Stimulated activated CD8-positive, alpha-beta memory T cell treated with anti-CD3 and anti-CD28 coated beads, Interleukin-4, amount 100 ng/mL, for 24 hours (primary cell): Measurements from ENCODE around the gene DPF3.
"Not testable (repeated sequence)": the region's sequence is repeated elsewhere in the genome, so short reads cannot be mapped to it uniquely, and the experiment has no call there.

ENCODE experiments used
- DNase-seq: peaks from one replicate; pipeline ENCODE4 v3.0.0-alpha.2; 2020; ENCODE audit warnings: low read depth

The DPF3 gene

DNA sequence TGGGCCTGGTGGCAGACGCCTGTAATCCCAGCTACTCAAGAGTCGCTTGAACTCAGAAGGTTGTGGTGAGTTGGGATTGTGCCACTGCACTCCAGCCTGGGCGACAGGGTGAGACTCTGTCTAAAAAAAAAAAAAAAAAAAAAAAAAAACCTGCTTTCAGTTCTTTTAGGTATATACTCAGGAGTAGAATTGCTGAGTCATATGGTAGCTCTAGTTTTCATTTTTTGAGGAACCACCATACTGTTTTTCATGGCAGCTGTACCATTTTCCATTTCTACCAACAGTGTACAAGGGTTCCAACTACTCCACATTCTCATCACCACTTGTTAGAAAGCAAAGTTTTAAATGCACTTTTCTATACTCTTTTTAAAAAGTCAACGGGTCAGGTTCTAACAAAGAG, 119.8 kb downstream of the DPF3 start:
- no peak for DNase-seq

DNA sequence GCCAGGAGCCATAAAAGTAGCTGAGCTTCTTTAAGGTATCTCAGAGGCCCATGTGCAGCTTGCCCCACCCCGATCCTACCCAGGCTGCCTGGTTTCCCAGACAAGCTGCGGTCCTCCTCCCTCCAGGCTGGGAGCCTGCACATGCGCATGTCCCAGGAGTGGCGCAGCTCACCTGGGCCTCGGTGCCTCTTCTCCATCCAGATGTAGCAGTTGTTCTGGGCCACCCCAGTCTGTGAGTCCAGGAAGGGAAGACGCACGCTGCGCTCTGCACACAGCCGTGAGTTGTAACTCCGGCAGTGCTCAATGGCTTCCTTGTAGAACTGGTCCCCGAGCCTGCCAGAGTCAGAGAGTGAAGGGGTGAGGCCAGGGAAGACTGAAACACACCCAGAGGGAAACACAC, 122.3 kb downstream of the DPF3 start:
- no peak for DNase-seq

DNA sequence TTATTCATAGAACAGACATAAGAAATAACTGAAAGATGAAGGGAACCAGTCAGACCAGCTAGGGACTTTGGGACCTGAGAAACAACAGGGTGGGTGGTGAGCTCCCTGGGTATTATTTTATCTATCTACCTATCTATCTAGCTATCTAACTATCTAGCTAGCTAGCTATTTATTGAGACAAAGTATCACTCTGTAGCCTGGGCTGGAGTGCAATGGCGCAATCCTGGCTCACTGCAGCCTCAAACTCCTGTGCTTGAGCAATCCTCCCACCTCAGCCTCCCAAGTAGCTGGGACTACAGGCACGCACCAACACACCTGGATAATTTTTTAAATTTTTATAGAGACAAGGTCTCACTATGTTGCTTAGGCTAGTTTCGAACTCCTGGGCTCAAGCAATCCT, 127.6 kb downstream of the DPF3 start:
- no peak for DNase-seq

DNA sequence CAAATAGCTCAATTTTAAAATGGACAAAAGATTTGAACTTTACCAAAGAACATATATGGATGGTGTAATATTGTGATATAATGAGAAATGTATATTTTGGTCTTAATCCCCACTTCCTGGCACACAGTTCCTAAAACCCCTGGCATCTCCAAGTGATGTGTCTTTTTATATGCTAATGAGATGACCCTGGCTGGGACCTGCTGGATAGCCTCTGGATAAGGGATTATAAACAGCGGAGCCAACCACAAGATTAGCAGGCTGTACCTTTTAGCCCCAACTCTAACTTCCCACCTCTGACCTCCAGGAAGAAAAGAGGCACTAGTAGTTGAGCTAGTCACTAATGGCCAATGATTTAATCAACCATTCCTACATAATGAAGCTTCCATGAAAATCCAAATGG, 130.0 kb downstream of the DPF3 start:
- no peak for DNase-seq

DNA sequence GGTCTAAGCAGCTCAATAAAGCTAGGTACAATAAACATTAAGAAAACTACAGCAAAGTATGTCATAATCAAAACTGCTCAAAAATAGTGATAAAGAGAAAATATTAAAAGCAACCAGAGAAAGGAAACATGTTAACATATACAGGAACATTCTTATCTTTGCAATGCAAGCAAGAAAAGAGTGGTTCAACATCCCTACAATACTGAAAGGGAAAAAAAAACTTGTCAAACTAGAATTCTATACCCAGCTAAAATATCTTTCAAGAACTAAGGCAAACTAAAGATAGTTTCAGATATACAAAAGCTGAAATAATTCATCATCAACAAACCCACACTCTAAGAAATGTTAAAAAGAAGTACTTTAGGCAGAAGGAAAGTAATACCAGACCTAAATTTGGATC, 134.2 kb downstream of the DPF3 start:
- DNase-seq, result no peak

DNA sequence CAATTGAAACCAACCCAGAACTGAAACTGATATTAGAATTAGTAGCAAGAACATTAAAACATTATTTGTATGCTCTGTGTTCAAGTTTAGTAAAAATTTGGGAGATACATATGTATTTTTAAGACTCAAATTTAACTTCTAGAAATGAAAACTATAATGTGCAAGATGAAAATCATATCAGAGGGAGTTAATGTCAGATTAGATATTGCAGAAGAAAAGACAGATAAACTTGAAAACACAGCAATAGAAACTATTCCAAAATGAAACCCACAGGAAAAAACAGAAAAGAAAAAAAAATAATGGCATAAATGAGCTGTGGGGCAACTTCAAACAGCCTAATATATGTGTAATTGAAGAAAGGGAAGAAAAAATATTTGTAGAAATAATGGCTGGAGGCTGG, 134.9 kb downstream of the DPF3 start:
- DNase-seq, result no peak

DNA sequence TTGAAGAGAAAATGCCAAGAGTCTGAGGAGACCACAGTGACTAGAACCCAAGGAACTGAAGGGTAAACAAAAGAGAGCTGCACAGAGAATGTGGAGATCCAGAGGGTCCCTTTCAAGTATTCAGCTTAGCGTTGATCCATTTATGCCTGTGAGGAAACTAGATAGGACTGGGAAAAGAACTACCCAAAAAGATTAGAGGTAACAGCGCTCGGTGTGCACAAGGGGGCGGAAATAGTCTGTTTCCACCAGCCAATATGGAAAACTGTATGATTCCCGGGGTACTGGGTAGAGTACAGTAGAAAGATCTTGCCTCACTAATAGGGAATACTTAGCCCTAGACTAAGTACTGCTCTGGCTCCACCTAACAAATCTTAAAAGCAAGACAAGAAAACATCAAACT, 135.5 kb downstream of the DPF3 start:
- no peak for DNase-seq

DNA sequence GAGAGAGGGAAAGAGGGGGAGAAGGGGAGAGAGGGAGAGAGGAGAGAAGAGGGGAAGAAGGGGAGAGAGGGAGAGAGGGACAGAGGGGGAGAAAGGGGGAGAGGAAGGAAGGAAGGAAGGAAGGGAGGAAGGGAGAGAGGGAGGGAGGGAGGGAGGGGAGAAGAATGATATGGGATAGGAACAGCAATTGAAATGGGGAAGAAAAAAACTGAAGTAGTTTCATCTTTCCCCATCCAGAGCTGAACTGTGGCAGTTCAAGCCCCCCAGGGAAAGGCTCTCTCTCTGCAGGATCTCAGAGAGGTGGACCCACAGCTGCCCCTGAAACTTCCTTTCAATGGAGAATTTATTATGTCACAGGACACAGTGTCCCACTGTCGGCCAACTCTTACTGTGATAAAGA, 136.9 kb downstream of the DPF3 start:
- DNase-seq, result no peak

DNA sequence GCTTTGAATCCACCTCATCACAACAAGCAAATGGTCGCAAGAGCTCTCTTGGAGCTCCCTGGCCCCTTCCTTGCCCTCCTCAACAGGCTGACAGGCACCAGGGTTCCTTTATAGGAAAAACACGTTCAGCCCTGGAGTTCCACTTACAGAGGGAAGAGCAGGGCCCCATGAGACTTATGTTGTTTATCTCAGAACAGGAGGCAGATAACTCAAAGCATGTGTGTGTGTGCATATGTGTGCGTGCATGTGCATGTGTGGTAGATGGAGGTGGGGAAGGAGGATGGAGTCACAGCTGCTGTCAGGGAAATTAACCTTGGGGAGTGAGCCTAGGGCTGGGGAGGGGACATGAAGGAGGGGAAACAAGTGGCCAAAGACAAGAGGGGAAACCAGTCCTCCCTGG, 138.1 kb downstream of the DPF3 start:
- no peak for DNase-seq

DNA sequence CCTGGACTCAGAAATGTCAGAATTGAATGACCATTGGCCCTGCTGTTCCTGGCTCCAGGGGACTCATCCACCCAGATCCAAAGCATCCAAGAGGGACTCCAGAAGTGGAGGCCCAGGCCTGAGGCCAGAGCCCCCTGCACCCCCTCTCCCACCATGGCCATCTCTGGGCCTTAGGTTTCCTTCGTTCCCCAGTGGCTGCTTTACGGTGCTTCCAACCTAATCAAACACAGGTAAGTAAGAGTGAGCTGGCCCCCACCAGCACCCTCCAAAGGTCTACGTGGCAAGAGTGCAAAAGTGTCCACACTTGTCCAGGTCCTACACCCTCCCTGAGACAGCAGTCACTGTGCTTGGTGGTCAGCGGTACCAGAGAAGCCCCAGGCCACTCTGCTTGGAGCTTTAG, 139.0 kb downstream of the DPF3 start:
- DNase-seq, result no peak

DNA sequence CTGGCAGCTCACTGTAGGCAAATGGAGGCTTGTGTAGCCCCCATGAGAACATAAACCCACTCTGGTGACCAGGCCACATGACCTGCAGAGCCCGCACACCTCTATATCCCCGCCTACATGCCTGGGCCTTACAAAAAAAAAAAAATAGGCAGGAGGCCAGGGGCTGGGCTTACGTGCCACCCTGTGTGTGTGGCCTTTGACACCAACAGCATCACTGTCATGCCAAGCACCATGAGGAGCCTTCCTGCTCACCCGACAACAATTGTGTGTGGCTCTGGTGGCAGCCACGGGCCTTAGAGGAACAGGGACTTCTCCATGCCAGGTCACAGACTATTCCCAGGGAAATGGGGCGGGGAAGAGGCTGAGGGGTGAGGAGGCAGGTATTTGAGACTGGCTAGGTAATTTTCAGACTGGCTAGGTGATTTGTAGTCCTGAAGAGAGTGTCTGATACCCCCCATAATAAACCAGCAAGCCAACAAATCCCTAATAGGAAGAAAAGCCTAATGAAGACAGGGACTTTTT, 140.0 kb downstream of the DPF3 start:
- no peak for DNase-seq

DNA sequence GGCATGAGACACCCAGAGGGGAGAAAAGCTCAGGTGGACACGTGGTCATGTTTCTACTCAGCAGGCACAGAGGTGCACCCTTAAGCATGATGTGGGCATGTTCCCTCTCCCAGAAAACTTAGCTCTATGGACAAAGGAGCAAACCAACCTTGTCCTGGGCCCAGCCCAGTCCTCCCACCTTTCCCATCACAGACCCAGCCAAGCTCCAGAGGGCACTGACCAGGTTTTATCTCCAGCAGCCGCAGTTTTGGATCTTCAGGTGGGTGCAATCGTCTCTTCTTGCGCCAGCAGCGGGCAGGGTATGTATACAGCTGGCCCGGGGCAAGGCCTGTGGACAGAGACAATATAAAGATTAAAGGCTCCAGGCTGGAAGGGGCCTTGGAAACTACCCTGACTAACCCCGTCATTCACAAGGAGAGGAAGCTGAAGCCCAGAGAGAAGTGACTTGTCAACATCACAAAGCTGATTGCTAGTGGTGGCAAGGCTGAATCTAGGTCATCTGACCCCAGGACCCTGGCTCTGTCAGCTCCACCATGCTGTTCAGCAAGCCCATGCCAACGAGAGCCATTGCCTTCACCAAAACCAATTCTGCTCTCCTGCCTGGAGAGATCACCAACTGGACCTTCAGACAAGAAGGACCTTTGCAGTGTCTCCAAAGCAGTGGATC, 140.7 kb downstream of the DPF3 start:
- DNase-seq, result no peak

DNA sequence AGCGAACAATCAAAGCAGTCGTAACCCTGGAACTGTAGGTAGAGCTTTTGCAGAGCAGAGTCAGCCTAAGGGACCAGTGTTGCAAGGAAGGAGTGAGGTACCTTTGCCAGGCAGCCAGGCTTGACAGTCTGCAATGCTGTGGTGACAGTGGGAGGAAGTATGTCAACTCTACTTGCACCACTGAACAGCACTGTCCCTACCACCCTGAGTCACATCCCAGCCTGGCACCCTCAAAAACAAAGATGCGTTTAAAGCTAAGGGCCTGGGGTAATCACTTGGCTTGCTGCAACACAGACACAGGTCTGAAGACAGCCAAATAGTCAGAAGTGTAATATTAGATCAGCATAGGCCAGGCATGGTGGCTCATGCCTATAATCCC, 141.9 kb downstream of the DPF3 start:
- no peak for DNase-seq

DNA sequence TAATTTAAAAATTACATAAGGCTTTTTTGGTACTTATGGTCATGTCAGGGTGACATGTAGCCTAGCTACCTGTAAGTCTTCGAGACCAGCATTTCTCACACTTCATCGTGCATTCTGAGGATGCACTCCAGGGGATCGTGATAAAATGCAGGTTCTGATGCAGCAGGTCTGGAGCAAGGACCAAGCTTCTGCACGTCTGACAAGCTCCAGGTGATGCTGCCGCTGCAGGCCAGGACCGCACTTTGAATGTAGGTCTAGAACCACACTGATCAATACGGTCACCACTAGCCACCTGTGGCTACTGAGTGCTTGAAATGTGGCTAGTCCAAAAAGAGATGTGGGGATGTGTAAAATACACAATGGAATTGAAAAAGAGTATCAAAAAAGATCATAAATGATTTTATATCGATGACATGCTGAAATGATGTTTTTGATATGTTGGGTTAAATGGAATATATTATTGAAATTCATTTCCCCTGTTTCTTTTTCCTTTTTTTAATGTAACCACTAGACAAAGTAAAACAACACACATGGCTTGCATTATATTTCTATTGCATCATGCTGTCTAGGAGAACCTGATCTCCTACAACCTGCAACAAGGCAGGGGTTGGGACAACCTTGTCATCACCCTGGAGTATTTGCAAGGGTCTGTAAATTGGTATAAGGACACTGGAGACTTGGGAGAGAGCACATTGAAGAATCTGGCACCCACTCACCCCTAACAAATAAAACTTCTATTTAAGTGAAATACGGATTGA, 142.4 kb downstream of the DPF3 start:
- DNase-seq, result no peak

DNA sequence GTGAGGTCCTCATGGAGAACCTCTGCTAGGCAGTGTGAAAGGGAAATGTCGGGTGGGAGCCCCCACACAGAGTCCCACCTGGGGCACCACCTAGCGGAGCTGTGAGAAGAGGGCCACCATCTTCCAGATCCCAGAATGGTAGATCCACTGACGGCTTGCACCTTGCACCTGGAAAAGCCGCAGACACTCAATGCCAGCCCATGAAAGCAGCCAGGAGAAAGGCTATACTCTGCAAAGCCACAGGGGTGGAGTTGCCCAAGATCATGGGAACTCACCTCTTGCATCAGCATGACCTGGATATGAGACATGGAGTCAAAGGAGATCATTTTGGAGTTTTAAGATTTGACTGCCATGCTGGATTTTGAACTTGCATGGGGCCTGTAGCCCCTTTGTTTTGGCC, 145.0 kb downstream of the DPF3 start:
- DNase-seq, result not testable (repeated sequence)

DNA sequence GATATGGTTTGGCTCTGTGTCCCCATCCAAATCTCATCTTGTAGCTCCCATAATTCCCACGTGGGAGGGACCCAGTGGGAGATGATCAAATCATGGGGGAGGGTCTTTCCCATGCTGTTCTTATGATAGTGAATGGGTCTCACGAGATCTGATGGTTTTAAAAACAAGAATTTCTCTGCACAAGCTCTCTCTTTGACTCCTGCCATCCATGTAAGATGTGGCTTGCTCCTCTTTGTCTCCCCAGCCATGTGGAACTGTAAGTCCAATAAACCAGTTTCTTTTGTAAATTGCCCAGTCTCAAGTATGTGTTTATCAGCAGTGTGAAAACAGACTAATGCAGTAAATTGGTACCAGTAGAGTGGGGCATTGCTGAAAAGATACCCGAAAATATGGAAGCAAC, 146.2 kb downstream of the DPF3 start:
- DNase-seq, result no peak

DNA sequence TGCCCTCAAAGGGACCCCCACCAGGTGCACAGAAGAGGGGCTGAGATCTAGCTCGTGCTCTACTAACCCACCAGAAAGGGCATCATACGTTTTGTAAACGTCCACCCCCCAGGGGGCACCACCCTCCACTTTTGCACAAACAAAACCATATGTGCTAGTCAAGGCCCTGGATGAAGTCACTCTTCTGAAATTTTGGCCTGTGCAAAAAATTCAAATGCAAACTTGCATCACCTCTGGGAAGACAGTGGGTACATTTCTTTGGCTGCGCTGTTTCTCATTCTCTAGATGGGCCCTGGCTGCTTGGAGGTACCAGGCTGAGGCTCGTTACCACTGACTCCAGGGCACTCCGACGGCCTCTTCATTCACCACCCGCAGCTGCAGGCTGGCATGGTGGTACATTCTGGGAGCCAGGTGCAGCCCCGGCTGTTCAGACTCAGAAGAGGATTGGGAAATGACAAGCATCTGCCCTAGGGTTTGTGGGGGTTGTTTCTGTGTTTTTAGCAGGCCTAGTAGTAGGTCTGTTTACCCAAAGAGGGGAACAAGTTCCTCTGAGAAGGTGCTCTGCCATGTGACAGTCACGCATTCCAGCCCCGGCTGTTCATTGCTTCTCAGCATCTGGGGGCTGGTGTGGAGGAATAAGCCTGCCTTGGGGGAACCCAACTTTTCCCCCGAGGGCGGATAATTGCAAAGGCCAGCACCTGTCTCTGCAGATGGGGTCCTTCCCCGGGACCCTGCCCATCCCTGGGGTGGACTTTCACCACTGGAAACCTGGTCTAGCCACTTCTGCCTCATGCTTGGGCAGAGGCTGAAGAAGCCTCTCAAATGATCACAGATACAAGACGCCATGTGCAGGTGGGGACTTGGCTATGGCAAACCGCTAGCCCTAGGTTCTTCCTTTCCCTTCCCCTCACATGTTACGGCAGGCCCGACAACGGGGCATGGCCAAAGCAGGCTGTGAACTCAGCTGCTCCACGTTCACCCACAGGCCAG, 147.6 kb downstream of the DPF3 start:
- DNase-seq, result no peak

DNA sequence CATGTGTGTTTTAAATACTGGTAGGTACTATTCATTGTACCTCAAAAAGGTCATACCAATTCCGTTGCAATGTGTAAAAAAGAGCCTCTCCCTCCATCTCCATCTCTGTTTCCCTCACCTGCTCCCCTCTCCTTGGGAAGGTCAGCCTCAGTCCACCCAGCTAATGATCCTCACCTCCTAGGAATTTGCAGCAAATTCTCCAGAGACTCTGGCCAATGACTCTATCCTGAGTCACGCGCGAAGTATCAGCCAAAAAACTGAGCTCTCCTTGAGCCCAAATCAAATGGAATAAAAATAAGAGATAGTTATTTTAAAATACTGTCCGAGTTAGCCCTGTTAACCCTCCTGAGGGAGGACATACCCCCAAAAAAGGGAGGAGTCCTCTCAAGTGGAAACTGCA, 148.4 kb downstream of the DPF3 start:
- no peak for DNase-seq

DNA sequence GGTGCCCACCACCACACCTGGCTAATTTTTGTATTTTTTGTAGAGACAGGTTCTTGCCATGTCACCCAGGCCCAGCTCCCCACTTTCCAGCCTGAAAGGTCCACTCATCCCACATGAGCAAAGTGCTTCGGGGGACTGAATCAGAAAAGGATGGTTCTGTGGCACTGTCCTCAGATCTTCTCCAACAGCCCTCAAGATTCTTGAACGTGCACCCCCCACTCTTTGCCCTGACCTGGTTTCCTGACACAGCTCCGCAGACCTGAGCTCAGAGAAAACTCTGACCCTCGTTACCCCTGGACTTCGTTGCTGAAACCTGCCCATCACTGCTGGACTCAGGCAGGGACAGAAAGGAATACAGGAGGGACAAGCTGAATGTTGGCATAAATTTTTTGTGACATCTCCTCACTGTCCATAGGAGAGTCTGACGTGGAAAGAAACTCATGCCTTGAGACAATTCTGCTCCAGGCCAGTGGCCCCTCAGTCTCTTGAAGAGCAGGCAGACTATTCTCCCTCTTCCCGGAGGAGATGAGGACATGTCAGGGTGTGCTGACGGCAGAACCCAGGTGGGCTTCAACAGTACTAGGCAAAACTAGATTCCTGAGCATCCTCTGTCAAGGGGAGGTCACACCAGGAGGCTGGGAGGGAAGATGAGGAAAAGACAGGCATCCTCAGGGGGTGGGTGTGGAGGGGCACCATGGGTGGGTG, 149.3 kb downstream of the DPF3 start:
- no peak for DNase-seq

DNA sequence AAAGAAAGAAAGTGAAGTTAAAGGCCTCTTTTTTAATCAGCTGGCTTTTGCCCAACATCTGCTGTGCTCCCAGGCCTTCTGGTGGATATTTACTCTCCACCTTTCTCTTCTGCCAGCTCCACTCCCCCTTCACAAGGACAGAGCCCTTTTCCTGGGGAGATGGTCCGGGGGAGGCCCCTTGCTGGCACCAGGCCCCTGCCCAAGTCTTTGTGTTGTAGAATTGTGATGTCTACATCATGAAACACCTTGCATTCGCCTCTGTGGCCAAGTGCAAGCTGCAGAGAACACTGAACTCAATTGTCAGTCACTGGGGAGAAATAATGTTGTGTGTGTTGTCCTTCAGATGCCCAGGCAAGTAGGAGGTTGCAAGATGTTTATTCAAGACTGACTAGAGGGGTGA, 150.3 kb downstream of the DPF3 start:
- no peak for DNase-seq

DNA sequence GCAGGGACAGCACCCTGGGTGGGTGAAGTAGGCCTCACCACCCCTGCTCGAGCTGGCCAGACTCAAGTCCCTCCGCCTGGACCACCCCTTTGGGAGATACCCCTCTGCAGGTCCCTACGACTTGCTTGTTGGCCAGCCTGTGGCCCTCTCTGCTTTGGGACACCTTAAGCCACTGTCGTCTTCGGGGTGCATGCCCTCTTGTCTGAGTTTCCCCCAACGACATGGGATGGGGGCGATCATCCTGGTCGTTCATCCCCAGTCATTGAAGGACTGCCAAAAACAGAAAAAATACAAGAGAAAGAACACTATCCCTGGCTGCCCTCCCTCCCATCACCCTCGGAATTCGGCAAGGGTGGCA, 151.1 kb downstream of the DPF3 start:
- DNase-seq, result no peak
